ENCODE results near the gene AIMP1.
"Not testable (repeated sequence)": the region's sequence is repeated elsewhere in the genome, so short reads cannot be mapped to it uniquely, and the experiment has no call there.

AIMP1 gene

DNA sequence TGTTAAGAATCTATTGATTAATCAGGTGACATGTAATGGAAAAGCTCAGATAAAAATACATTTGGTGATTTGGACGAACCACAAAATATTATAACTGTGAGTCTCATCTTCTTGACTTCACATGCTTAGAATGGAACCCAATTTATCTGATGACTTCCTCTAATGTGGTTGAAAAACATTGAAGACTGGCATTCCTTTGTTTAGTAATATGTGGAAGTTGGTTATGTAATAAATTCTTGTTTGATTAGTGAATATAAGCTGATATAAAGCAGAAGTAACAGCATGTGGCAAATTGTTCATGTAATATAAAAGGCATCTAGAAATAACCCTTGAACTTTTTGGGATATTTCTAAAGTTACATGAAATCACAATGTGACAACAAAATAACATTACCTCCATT, 42.5 kb downstream of the AIMP1 start:
- no peak for DNase-seq

- no peak for DNase-seq
These were observed 45.9 kb downstream of the AIMP1 start for GRCh38 chr4:106362086-106362825.

GRCh38 chr4:106364282-106364681, 47.9 kb downstream of the AIMP1 start:
- DNase-seq, result no peak

GRCh38 chr4:106365613-106366012, 49.3 kb downstream of the AIMP1 start:
- no peak for DNase-seq

- DNase-seq, result no peak
These were observed 49.7 kb downstream of the AIMP1 start for GRCh38 chr4:106366026-106366425.

GRCh38 chr4:106367072-106367471, 50.7 kb downstream of the AIMP1 start:
- no peak for DNase-seq

GRCh38 chr4:106368678-106369077, 52.3 kb downstream of the AIMP1 start, which contains the start of gene GIMD1:
TSS of gene GIMD1 (minus strand) at chr4:106368778. CDS start at chr4:106367435, 1,343 bp downstream.
- DNase-seq, result no peak

- DNase-seq, result peak; percentile 52
These were observed 53.2 kb downstream of the AIMP1 start for GRCh38 chr4:106369456-106370060.

DNA sequence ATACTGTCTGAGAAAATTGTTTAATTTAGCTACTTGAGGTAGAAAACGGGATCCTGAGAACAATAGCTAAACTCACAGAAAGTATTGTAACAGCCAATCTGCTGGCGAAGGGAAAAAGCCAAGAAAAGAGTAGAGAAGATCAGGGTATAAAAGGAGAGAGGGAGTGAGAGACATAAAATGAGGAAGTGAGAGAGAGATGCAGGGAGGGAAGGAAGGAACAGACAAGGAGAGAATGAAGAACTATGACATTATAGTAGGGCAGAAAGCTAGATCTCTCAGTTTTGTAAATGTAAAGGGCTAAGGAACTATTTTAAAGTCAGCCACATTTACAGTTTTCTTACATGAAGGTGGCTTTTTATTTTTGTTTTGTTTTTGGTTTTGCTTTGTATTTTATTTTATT, 53.9 kb downstream of the AIMP1 start:
- no peak for DNase-seq

DNA sequence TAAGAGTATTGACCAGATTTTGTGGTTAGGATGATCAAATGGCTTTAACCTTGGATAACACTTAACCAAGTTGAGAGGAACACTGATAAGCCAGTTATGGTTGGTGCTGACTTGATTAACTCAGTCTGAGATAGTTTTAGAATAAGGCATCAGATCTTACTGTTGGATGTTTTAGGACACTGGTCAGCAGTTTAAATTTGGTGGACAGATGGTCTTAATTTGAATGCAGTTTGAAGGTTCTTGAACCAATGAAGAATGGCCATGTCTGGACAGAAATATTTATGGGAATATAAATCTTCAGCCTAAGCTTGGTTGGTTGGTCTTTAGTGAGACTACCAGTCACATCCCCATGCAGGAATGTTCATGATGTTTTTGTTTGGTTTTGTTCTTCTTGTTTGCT, 54.8 kb downstream of the AIMP1 start:
- no peak for DNase-seq

GRCh38 chr4:106373026-106373425, 56.7 kb downstream of the AIMP1 start:
- no peak for DNase-seq

- DNase-seq, result no peak
These were observed 63.8 kb downstream of the AIMP1 start for GRCh38 chr4:106380179-106380578.

GRCh38 chr4:106384878-106385277, 68.5 kb downstream of the AIMP1 start:
- no peak for DNase-seq

DNA sequence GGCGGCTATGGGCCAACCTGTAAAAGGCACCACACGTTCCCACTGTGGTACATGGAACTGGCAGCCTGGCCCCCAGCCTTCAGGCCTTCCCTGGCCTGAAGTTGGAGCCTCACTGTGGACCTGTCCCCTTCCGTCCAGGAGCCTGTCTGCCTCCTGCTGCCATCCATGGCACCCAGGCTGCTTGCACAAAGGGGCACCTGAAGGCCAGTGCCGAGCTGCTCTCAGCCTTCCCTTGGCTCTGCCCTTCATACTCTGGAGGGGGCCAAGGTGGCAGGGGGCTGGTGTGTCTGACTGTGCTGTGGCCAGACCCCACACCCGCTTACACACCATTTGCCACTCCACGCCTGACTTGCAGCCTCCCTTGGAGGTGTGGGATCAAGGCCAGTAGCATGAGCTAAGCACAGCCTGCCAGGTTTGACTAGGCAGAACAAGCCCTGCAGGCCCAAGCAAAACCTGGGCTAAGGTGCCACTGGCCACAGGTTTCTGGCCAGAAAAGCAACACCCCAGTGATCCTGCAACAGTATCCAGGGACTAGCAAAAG, 69.6 kb downstream of the AIMP1 start:
- DNase-seq, result no peak

- DNase-seq, result no peak
These were observed 79.2 kb downstream of the AIMP1 start for GRCh38 chr4:106395582-106395981.

GRCh38 chr4:106398898-106399297, 82.5 kb downstream of the AIMP1 start:
- DNase-seq, result not testable (repeated sequence)
